ENCODE data around the gene KCNQ5. TPM values are rescaled to one million over a fixed set of nuclear protein-coding genes. Genes with fewer than 3 reads are reported as not detected.

Gene KCNQ5
- total and polyA plus RNA-seq, 2 donors (not counting 1 experiment from before 2014, with no cell fraction given), result 0.74 to 4.6 TPM

DNA sequence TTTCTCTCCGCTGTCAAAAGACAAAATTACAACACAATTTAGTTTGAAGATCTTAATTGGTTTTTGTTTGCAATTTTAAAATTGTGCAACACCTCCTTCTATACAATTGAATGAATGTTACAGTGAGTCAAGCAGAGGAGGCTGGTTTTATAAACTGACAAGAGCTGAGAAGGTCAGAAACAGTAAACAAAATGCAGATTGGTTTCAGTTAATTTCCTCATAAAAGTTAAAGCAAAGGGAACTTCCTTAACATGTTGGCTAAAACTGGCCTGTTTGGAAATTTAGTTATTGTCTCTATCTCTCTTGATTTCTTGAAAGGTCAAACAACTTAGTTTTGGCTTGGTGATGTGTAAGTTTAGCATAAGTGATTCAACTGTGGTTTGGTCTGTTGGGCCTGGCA lies 581.2 kb downstream of the KCNQ5 start:
- Histone ChIP-seq H3K4me3 (replicated peaks in 1 of 4; ENCODE audit: control extremely low read depth in 1 of 4, insufficient read depth in 1 of 4, low read depth in 3 of 4, low read length in 4 of 4) (no peak overlapping the region), H3K27ac (ENCODE audit: insufficient read depth, low read length) (no peak overlapping the region), H3K9me3 (ENCODE audit: control insufficient read depth, insufficient read depth, low read depth, low read length) (no peaks in the 10 kb centered on the region), H3K4me1 (ENCODE audit: control insufficient read depth, extremely low read depth, insufficient read depth, low read length) (no peaks in the 10 kb centered on the region), H2AFZ (ENCODE audit: low read length) (no peak overlapping the region), H3K79me2 (ENCODE audit: control insufficient read depth, insufficient read depth, low read length) (no peaks in the 10 kb centered on the region), H3K27me3 (ENCODE audit: control insufficient read depth, insufficient read depth, low read length) (no peaks in the 10 kb centered on the region), H3K36me3 (ENCODE audit: control insufficient read depth, insufficient read depth, low read length) (no peaks in the 10 kb centered on the region), H3K9ac (ENCODE audit: insufficient read depth, low read length) (no peak overlapping the region), H4K20me1 (ENCODE audit: control insufficient read depth, extremely low read depth, insufficient read depth, low read length) (no peaks in the 10 kb centered on the region), H3K4me2 (ENCODE audit: extremely low read depth, insufficient read depth, low read length) (no peak overlapping the region)
- peak; percentile 8 to 17 for DNase-seq (ENCODE audit: low read depth in 2 of 2)
- TF ChIP-seq EZH2 (IDR thresholded peaks at IDR 0.05; ENCODE audit: low read length, missing control alignments), result no peak
- TF ChIP-seq, protein P1, sequence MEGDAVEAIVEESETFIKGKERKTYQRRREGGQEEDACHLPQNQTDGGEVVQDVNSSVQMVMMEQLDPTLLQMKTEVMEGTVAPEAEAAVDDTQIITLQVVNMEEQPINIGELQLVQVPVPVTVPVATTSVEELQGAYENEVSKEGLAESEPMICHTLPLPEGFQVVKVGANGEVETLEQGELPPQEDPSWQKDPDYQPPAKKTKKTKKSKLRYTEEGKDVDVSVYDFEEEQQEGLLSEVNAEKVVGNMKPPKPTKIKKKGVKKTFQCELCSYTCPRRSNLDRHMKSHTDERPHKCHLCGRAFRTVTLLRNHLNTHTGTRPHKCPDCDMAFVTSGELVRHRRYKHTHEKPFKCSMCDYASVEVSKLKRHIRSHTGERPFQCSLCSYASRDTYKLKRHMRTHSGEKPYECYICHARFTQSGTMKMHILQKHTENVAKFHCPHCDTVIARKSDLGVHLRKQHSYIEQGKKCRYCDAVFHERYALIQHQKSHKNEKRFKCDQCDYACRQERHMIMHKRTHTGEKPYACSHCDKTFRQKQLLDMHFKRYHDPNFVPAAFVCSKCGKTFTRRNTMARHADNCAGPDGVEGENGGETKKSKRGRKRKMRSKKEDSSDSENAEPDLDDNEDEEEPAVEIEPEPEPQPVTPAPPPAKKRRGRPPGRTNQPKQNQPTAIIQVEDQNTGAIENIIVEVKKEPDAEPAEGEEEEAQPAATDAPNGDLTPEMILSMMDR (conservative IDR thresholded peaks at IDR 0.05 in 1 of 2, IDR thresholded peaks at IDR 0.05 in 1 of 2; ENCODE audit: low read depth in 1 of 2, low read length in 2 of 2), result no peak

- H3K9ac ChIP-seq (ENCODE audit: insufficient read depth, low read length), result no peak overlapping the region
- no peak for DNase-seq (ENCODE audit: low read depth in 2 of 2)
- no peaks in the 10 kb centered on the region for H3K9me3 ChIP-seq (ENCODE audit: control insufficient read depth, insufficient read depth, low read depth, low read length)
- H3K36me3 ChIP-seq (ENCODE audit: control insufficient read depth, insufficient read depth, low read length), result no peaks in the 10 kb centered on the region
- H3K4me1 ChIP-seq (ENCODE audit: control insufficient read depth, extremely low read depth, insufficient read depth, low read length), result no peaks in the 10 kb centered on the region
- no peak overlapping the region for H3K4me2 ChIP-seq (ENCODE audit: extremely low read depth, insufficient read depth, low read length)
- no peak overlapping the region for H3K27ac ChIP-seq (ENCODE audit: insufficient read depth, low read length)
- H3K79me2 ChIP-seq (ENCODE audit: control insufficient read depth, insufficient read depth, low read length), result no peaks in the 10 kb centered on the region
- H3K27me3 ChIP-seq (ENCODE audit: control insufficient read depth, insufficient read depth, low read length), result no peaks in the 10 kb centered on the region
- no peak overlapping the region for H2AFZ ChIP-seq (ENCODE audit: low read length)
- no peak for TF ChIP-seq EZH2 (IDR thresholded peaks at IDR 0.05; ENCODE audit: low read length, missing control alignments)
- TF ChIP-seq, protein P1 (conservative IDR thresholded peaks at IDR 0.05 in 1 of 2, IDR thresholded peaks at IDR 0.05 in 1 of 2; ENCODE audit: low read depth in 1 of 2, low read length in 2 of 2), result no peak
- no peak overlapping the region for H3K4me3 ChIP-seq (replicated peaks in 1 of 4; ENCODE audit: control extremely low read depth in 1 of 4, insufficient read depth in 1 of 4, low read depth in 3 of 4, low read length in 4 of 4)
- no peaks in the 10 kb centered on the region for H4K20me1 ChIP-seq (ENCODE audit: control insufficient read depth, extremely low read depth, insufficient read depth, low read length)
Measured at GRCh38 chr6:73204252-73204651, 582.4 kb downstream of the KCNQ5 start.

GRCh38 chr6:73207221-73207837 lies 585.5 kb downstream of the KCNQ5 start:
- no peaks in the 10 kb centered on the region for H3K27me3 ChIP-seq (ENCODE audit: control insufficient read depth, insufficient read depth, low read length)
- H3K4me3 ChIP-seq (replicated peaks in 1 of 4; ENCODE audit: control extremely low read depth in 1 of 4, insufficient read depth in 1 of 4, low read depth in 3 of 4, low read length in 4 of 4), result no peak overlapping the region
- no peaks in the 10 kb centered on the region for H3K36me3 ChIP-seq (ENCODE audit: control insufficient read depth, insufficient read depth, low read length)
- H3K4me1 ChIP-seq (ENCODE audit: control insufficient read depth, extremely low read depth, insufficient read depth, low read length), result no peaks in the 10 kb centered on the region
- no peak overlapping the region for H3K4me2 ChIP-seq (ENCODE audit: extremely low read depth, insufficient read depth, low read length)
- no peak overlapping the region for H3K27ac ChIP-seq (ENCODE audit: insufficient read depth, low read length)
- TF ChIP-seq, protein P1 (conservative IDR thresholded peaks at IDR 0.05 in 1 of 2, IDR thresholded peaks at IDR 0.05 in 1 of 2; ENCODE audit: low read depth in 1 of 2, low read length in 2 of 2), result no peak
- TF ChIP-seq EZH2 (IDR thresholded peaks at IDR 0.05; ENCODE audit: low read length, missing control alignments), result no peak
- H3K9ac ChIP-seq (ENCODE audit: insufficient read depth, low read length), result no peak overlapping the region
- H2AFZ ChIP-seq (ENCODE audit: low read length), result no peak overlapping the region
- H4K20me1 ChIP-seq (ENCODE audit: control insufficient read depth, extremely low read depth, insufficient read depth, low read length), result no peaks in the 10 kb centered on the region
- H3K79me2 ChIP-seq (ENCODE audit: control insufficient read depth, insufficient read depth, low read length), result no peaks in the 10 kb centered on the region
- DNase-seq (ENCODE audit: low read depth in 2 of 2), result peak in 1 of 2 donors; percentile 52
- H3K9me3 ChIP-seq (ENCODE audit: control insufficient read depth, insufficient read depth, low read depth, low read length), result no peaks in the 10 kb centered on the region
